ENCODE results near the gene PRLR. TPM values are rescaled to one million over a fixed set of nuclear protein-coding genes. Genes with fewer than 3 reads are reported as not detected.

PRLR gene
- total RNA-seq, 1 donor from 2014 or later = not detected

- no peaks in the 10 kb centered on the region for H3K36me3 ChIP-seq (ENCODE audit: control insufficient read depth, insufficient read depth, low read length)
- no peak for TF ChIP-seq CTCF (IDR thresholded peaks at IDR 0.05; ENCODE audit: insufficient read depth, low read length, severe bottlenecking)
- DNase-seq (ENCODE audit: low read depth) = no peak
- no peak for FAIRE-seq
- no peak overlapping the region for H3K4me3 ChIP-seq (ENCODE audit: low read depth, low read length)
- H3K27me3 ChIP-seq (ENCODE audit: control insufficient read depth, insufficient read depth, low read length) = no peaks in the 10 kb centered on the region
Measured at GRCh38 chr5:35146406-35146805, 83.9 kb downstream of the PRLR start.

GRCh38 chr5:35145691-35146317 is 84.5 kb downstream of the PRLR start:
- Histone ChIP-seq H3K27me3 (ENCODE audit: control insufficient read depth, insufficient read depth, low read length) (no peaks in the 10 kb centered on the region), H3K4me3 (ENCODE audit: low read depth, low read length) (no peak overlapping the region), H3K36me3 (ENCODE audit: control insufficient read depth, insufficient read depth, low read length) (no peaks in the 10 kb centered on the region)
- TF ChIP-seq CTCF (IDR thresholded peaks at IDR 0.05; ENCODE audit: insufficient read depth, low read length, severe bottlenecking) = no peak
- no peak for DNase-seq (ENCODE audit: low read depth)
- FAIRE-seq = no peak

DNA sequence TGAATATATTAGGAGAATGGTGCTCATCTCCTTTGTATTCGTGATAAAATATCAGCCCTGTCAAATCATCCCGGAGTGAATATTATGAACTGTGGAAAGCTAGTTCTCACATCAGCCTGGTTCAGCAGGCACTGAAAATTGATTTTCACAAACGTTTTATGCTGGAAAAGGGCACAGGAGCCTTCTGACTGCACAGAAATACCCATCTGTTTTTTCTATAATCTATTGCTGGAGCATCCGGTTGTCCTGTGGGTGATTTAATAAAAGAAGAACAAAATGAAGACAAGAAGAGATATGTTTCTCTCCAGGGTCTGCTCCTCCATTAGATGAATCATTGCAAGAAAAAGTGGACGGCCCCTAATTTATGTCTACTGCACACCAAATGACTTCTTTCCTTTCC is 85.3 kb downstream of the PRLR start:
- Histone ChIP-seq H3K27me3 (ENCODE audit: control insufficient read depth, insufficient read depth, low read length) (no peaks in the 10 kb centered on the region), H3K36me3 (ENCODE audit: control insufficient read depth, insufficient read depth, low read length) (no peaks in the 10 kb centered on the region), H3K4me3 (ENCODE audit: low read depth, low read length) (no peak overlapping the region)
- TF ChIP-seq CTCF (IDR thresholded peaks at IDR 0.05; ENCODE audit: insufficient read depth, low read length, severe bottlenecking) = no peak
- FAIRE-seq = no peak
- DNase-seq (ENCODE audit: low read depth) = no peak

GRCh38 chr5:35143841-35144240 is 86.4 kb downstream of the PRLR start:
- no peak for FAIRE-seq
- no peaks in the 10 kb centered on the region for H3K36me3 ChIP-seq (ENCODE audit: control insufficient read depth, insufficient read depth, low read length)
- no peaks in the 10 kb centered on the region for H3K27me3 ChIP-seq (ENCODE audit: control insufficient read depth, insufficient read depth, low read length)
- no peak for TF ChIP-seq CTCF (IDR thresholded peaks at IDR 0.05; ENCODE audit: insufficient read depth, low read length, severe bottlenecking)
- DNase-seq (ENCODE audit: low read depth) = no peak
- no peak overlapping the region for H3K4me3 ChIP-seq (ENCODE audit: low read depth, low read length)

- FAIRE-seq (no peak), DNase-seq (ENCODE audit: low read depth) (no peak)
- H3K36me3 ChIP-seq (ENCODE audit: control insufficient read depth, insufficient read depth, low read length) = no peaks in the 10 kb centered on the region
- no peak for TF ChIP-seq CTCF (IDR thresholded peaks at IDR 0.05; ENCODE audit: insufficient read depth, low read length, severe bottlenecking)
- H3K27me3 ChIP-seq (ENCODE audit: control insufficient read depth, insufficient read depth, low read length) = no peaks in the 10 kb centered on the region
- no peak overlapping the region for H3K4me3 ChIP-seq (ENCODE audit: low read depth, low read length)
Measured at GRCh38 chr5:35141739-35142138, 88.5 kb downstream of the PRLR start.

DNA sequence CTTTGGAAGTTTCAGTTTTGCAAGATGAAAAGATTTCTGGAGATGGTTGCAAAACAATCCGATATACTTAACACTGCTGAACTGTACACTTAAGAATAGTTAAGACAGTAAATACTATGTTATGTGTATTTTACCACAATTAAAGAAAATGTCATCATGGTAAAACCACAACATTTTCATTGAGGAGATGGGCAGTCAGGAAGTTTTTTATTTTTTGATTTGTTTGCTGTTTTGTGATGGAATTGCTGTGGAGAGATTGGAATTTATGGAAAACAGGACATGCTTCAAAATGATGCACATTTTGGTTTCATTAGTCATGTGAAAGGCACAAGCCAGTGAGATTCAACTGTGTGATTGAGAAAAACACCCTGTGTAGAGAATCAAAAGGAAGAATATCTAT is 92.1 kb downstream of the PRLR start:
- Histone ChIP-seq H3K4me3 (ENCODE audit: low read depth, low read length) (no peak overlapping the region), H3K36me3 (ENCODE audit: control insufficient read depth, insufficient read depth, low read length) (no peaks in the 10 kb centered on the region), H3K27me3 (ENCODE audit: control insufficient read depth, insufficient read depth, low read length) (no peaks in the 10 kb centered on the region)
- no peak for TF ChIP-seq CTCF (IDR thresholded peaks at IDR 0.05; ENCODE audit: insufficient read depth, low read length, severe bottlenecking)
- FAIRE-seq = no peak
- DNase-seq (ENCODE audit: low read depth) = no peak
